Measurements from ENCODE around the gene POLN. TPM values are rescaled to one million over a fixed set of nuclear protein-coding genes. Genes with fewer than 3 reads are reported as not detected.

POLN gene
- total RNA-seq, 1 experiment from 2014 or later = 0.26 TPM

- Histone ChIP-seq H3K27ac (ENCODE audit: low read length) (no peak overlapping the region), H3K79me2 (ENCODE audit: low read length) (no peaks in the 10 kb centered on the region), H3K36me3 (ENCODE audit: low read depth, low read length) (no peaks in the 10 kb centered on the region), H3K9me2 (replicated peaks; ENCODE audit: low read length) (no peaks in the 10 kb centered on the region), H3K4me1 (ENCODE audit: insufficient read depth, low read length) (peaks cover 14% of the 10 kb centered on the region), H3K9me3 (ENCODE audit: low read length) (no peaks in the 10 kb centered on the region; the same call in 1 of the 2 replicates), H3K4me2 (ENCODE audit: low read length) (no peak overlapping the region), H3K9ac (ENCODE audit: low read length) (no peak overlapping the region), H4K20me1 (ENCODE audit: low read length) (no peaks in the 10 kb centered on the region), H2AFZ (ENCODE audit: low read length) (no peak overlapping the region), H3K4me3 (ENCODE audit: low read length) (no peak overlapping the region), H3K27me3 (ENCODE audit: low read length) (no peaks in the 10 kb centered on the region), H3F3A (ENCODE audit: low read length, unreplicated experiment) (no peaks in the 10 kb centered on the region)
- no peak for TF ChIP-seq CTCF (conservative IDR thresholded peaks at IDR 0.05; ENCODE audit: low read depth, low read length)
- TF ChIP-seq EZH2 (IDR thresholded peaks at IDR 0.05; ENCODE audit: low read length, unreplicated experiment) = no peak
- TF ChIP-seq EZH2phosphoT487 (IDR thresholded peaks at IDR 0.05; ENCODE audit: borderline replicate concordance, low read length) = no peak
- POLR2A ChIA-PET (ENCODE audit: unreplicated experiment) = no interaction called here
- CTCF ChIA-PET = no interaction called here
- DNase-seq = no peak
- intact Hi-C loops (cut with micrococcal nuclease) = no loop called here
- ATAC-seq = no peak
- BruUV-seq (replicated peaks) = no TSS peak
Measured at GRCh38 chr4:2103843-2104547, 137.9 kb downstream of the POLN start.

DNA sequence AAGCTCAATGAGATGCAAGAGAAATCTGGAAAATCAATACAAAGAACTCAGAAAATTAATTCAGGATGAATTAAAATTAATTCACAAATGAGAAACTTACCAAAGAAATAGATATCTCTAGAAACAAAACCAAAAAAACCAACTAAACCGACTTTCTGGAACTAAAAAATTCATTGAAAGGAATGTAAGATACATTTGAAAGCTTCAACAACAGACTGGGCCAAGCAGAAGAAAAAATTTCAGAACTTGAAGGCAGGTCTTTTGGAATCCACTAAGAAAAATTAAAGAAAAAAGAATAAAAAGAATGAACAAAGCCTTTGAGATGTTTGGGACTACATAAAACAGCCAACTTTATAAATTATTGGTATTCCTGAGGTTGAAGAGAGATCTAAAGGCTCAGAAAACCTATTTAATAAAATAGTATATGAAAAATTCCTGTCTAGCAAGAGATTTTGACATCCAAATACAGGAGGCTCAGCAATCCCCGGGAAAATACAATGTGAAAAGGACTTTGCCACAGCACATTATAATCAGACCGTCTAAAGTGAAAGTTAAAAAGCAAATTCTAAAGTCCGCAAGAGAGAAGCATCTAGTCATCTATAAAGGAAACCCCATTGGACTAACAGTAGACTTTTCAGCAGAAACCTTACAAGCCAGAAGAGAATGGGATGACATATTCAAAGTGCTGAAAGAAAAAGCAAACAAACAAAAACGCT, 138.6 kb downstream of the POLN start:
- no peak overlapping the region for H3K9ac ChIP-seq (ENCODE audit: low read length)
- no peaks in the 10 kb centered on the region for H3K27me3 ChIP-seq (ENCODE audit: low read length)
- H2AFZ ChIP-seq (ENCODE audit: low read length) = no peak overlapping the region
- ATAC-seq (no peak), DNase-seq (no peak)
- no peak overlapping the region for H3K4me2 ChIP-seq (ENCODE audit: low read length)
- intact Hi-C loops (cut with micrococcal nuclease) = no loop called here
- H3F3A ChIP-seq (ENCODE audit: low read length, unreplicated experiment) = no peaks in the 10 kb centered on the region
- no TSS peak for BruUV-seq (replicated peaks)
- H3K27ac ChIP-seq (ENCODE audit: low read length) = no peak overlapping the region
- CTCF ChIA-PET = no interaction called here
- no peak for TF ChIP-seq CTCF (conservative IDR thresholded peaks at IDR 0.05; ENCODE audit: low read depth, low read length)
- TF ChIP-seq EZH2phosphoT487 (IDR thresholded peaks at IDR 0.05; ENCODE audit: borderline replicate concordance, low read length) = no peak
- no peak for TF ChIP-seq EZH2 (IDR thresholded peaks at IDR 0.05; ENCODE audit: low read length, unreplicated experiment)
- H3K4me3 ChIP-seq (ENCODE audit: low read length) = no peak overlapping the region
- no peaks in the 10 kb centered on the region for H4K20me1 ChIP-seq (ENCODE audit: low read length)
- no peaks in the 10 kb centered on the region for H3K79me2 ChIP-seq (ENCODE audit: low read length)
- H3K4me1 ChIP-seq (ENCODE audit: insufficient read depth, low read length) = peaks cover 14% of the 10 kb centered on the region
- no peaks in the 10 kb centered on the region; the same call in 1 of the 2 replicates for H3K9me3 ChIP-seq (ENCODE audit: low read length)
- H3K9me2 ChIP-seq (replicated peaks; ENCODE audit: low read length) = no peaks in the 10 kb centered on the region
- H3K36me3 ChIP-seq (ENCODE audit: low read depth, low read length) = no peaks in the 10 kb centered on the region
- POLR2A ChIA-PET (ENCODE audit: unreplicated experiment) = no interaction called here

Measured in PC-3 (cell line).